ENCODE measurements around the gene HOMER2. TPM values are rescaled to one million over a fixed set of nuclear protein-coding genes. Genes with fewer than 3 reads are reported as not detected.

HOMER2 gene
- total RNA-seq, 2 donors from 2014 or later, result 1.8 to 4.9 TPM

DNA sequence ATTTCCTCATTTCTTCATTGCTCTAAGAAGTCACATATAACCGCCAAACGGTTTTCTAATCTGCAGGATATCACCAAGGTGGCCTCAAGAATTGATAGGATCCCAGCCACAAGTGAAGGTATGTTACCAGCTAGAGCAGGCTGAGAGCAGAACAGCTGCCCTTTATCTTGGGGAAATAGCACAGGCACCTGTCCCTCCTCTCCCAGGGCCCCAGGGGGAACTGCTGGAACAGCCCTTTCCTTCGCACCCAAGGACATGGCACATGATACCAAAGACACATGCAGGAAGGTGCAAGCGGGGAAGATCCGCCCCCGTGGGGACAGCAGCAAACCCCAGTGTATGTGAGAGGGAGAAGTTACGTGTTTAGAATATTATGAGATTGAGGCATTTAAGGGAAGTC lies 35.3 kb downstream of the HOMER2 start:
- DNase-seq (ENCODE audit: low spot score) (no peak), ATAC-seq (ENCODE audit: insufficient number of reproducible peaks, low FRiP score, low read depth) (no peak)
- peaks cover 4 to 16% of the 10 kb centered on the region in 2 donors for H3K4me1 ChIP-seq (ENCODE audit: control insufficient read depth in 1 of 2, low read depth in 2 of 2)

DNA sequence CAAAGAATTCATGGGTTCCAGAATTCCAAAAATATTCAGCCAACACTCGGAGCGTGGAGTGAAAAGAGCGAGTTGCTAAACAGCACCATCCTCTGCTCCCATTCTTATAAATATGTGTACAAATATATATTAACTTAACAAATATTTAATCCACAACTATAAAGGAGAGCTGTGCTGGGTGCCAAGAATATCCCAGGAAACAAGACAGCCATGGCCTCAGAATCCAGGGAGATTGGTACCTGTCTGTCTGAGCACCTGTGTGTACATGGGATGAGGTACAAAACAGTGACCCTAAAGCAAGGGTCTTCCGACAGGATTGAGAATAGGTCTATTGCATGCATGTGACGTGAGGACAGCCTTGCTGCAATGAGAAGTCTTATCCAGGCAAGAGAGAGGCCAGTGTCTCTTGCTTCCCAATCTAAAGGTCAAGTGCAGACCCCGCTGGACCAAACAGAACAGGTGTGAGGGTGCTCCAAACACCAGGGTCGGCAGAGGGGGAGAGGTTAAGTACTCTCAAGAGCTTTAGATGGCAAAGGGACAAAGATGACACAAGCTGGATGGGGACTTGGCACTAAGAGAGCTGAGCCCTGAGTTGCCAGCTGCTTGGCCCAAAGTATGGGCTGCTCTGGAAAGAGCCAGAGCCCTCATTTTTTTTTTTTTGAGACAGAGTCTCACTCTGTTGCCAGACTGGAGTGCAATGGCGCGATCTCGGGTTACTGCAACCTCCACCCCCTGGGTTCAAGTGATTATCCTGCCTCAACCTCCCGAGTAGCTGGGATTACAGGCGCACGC lies 36.2 kb downstream of the HOMER2 start:
- H3K9me3 ChIP-seq, result no peaks in the 10 kb centered on the region
- H3K27me3 ChIP-seq (replicated peaks; ENCODE audit: insufficient read depth), result no peaks in the 10 kb centered on the region
- no peaks in the 10 kb centered on the region for H3K36me3 ChIP-seq
- peaks cover 4 to 16% of the 10 kb centered on the region in 2 donors for H3K4me1 ChIP-seq (ENCODE audit: control insufficient read depth in 1 of 2, low read depth in 2 of 2)
- TF ChIP-seq, protein P1, sequence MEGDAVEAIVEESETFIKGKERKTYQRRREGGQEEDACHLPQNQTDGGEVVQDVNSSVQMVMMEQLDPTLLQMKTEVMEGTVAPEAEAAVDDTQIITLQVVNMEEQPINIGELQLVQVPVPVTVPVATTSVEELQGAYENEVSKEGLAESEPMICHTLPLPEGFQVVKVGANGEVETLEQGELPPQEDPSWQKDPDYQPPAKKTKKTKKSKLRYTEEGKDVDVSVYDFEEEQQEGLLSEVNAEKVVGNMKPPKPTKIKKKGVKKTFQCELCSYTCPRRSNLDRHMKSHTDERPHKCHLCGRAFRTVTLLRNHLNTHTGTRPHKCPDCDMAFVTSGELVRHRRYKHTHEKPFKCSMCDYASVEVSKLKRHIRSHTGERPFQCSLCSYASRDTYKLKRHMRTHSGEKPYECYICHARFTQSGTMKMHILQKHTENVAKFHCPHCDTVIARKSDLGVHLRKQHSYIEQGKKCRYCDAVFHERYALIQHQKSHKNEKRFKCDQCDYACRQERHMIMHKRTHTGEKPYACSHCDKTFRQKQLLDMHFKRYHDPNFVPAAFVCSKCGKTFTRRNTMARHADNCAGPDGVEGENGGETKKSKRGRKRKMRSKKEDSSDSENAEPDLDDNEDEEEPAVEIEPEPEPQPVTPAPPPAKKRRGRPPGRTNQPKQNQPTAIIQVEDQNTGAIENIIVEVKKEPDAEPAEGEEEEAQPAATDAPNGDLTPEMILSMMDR (IDR thresholded peaks at IDR 0.05), result no peak
- H3K4me3 ChIP-seq, result no peak overlapping the region
- ATAC-seq (ENCODE audit: insufficient number of reproducible peaks, low FRiP score, low read depth), result no peak
- no peak overlapping the region for H3K27ac ChIP-seq
- no peak for DNase-seq (ENCODE audit: low spot score)

More for the DNA sequence above, 35.3 kb downstream of the HOMER2 start:
- no peaks in the 10 kb centered on the region for H3K36me3 ChIP-seq
- no peak overlapping the region for H3K27ac ChIP-seq
- H3K9me3 ChIP-seq, result no peaks in the 10 kb centered on the region
- TF ChIP-seq, protein P1 (IDR thresholded peaks at IDR 0.05), result no peak
- H3K27me3 ChIP-seq (replicated peaks; ENCODE audit: insufficient read depth), result no peaks in the 10 kb centered on the region
- H3K4me3 ChIP-seq, result no peak overlapping the region

DNA sequence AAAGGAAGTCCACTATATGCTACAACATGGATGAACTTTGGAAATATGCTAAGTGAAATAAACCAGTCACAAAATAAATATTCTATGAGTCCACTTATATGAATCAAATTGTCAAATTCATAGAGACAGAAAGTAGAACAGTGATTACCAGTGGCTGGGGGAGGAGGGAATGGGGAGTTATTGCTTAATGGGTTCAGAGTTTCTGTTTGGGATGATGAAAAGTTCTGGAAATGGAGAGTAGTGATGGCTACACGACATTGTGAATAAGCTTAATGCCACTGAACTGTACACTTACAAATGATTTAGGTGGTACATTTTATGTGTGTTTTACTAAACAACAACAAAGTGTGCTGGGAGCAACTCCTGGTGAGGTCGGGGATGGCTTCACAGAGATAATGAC lies 38.1 kb downstream of the HOMER2 start:
- no peak overlapping the region for H3K27ac ChIP-seq
- H3K9me3 ChIP-seq, result no peaks in the 10 kb centered on the region
- peaks cover 3 to 7% of the 10 kb centered on the region in 2 donors for H3K4me1 ChIP-seq (ENCODE audit: control insufficient read depth in 1 of 2, low read depth in 2 of 2)
- TF ChIP-seq, protein P1 (IDR thresholded peaks at IDR 0.05), result no peak
- no peaks in the 10 kb centered on the region for H3K36me3 ChIP-seq
- no peaks in the 10 kb centered on the region for H3K27me3 ChIP-seq (replicated peaks; ENCODE audit: insufficient read depth)
- H3K4me3 ChIP-seq, result no peak overlapping the region
- ATAC-seq (ENCODE audit: insufficient number of reproducible peaks, low FRiP score, low read depth) (no peak), DNase-seq (ENCODE audit: low spot score) (no peak)

DNA sequence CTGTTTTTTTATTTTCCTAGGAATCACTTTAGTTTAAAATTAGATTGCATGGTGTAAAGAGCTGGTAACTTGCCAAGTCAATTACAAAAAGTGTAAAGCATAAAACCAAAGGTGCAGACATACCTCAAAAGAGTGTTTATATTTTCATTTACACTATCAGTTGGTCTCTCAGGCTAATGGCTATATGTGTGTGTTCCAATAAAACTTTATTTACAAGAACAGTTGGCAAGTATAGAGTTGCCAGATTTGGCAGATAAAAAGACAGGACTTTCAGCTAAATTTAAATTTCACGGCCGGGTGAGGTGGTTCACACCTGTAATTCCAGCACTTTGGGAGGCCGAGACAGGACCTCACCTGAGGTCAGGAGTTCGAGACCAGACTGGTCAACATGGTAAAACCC lies 41.1 kb downstream of the HOMER2 start:
- TF ChIP-seq, protein P1 (IDR thresholded peaks at IDR 0.05), result no peak

DNA sequence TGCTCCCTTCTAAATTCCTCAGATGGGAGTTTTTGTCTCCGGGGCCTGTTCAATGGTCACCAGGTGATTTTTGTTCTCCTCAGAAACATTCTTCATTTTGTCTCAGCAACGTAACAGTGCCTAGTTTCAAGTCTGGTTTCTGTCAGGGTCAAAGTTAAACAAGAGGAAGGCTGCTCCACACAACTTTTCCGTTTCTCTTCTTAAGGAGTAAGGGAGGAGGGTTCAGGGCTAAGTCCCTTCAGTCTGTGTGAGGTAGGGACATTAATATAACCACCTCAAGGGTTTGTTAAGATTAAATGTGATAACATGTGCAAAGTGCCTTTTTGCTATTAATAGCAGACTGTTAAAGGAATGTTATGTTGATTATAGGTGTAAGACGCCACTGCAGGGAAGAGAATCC lies 41.8 kb downstream of the HOMER2 start:
- TF ChIP-seq, protein P1 (IDR thresholded peaks at IDR 0.05), result no peak
- Histone ChIP-seq H3K27me3 (replicated peaks; ENCODE audit: insufficient read depth) (no peaks in the 10 kb centered on the region), H3K27ac (no peak overlapping the region), H3K36me3 (no peaks in the 10 kb centered on the region), H3K9me3 (peaks cover 6% of the 10 kb centered on the region), H3K4me1 (ENCODE audit: control insufficient read depth in 1 of 2, low read depth in 2 of 2) (no peaks in the 10 kb centered on the region), H3K4me3 (no peak overlapping the region)
- no peak for DNase-seq (ENCODE audit: low spot score)
- ATAC-seq (ENCODE audit: insufficient number of reproducible peaks, low FRiP score, low read depth), result no peak

More for the DNA sequence above, 41.1 kb downstream of the HOMER2 start:
- Histone ChIP-seq H3K27me3 (replicated peaks; ENCODE audit: insufficient read depth) (no peaks in the 10 kb centered on the region), H3K36me3 (no peaks in the 10 kb centered on the region), H3K4me3 (no peak overlapping the region), H3K4me1 (ENCODE audit: control insufficient read depth in 1 of 2, low read depth in 2 of 2) (no peaks in the 10 kb centered on the region), H3K27ac (no peak overlapping the region), H3K9me3 (peaks cover 6% of the 10 kb centered on the region)
- ATAC-seq (ENCODE audit: insufficient number of reproducible peaks, low FRiP score, low read depth) (no peak), DNase-seq (ENCODE audit: low spot score) (no peak)
